Endothelial cell of umbilical vein (primary cell): Measurements from ENCODE around the gene THTPA. TPM values are rescaled to one million over a fixed set of nuclear protein-coding genes. Genes with fewer than 3 reads are reported as not detected.

Source experiments
- BruUV-seq: library from RNA; stranded (reverse); fragments of 400-500 nt; replicated peaks from 2 replicates; lab custom pipeline; 2021; lab: Mats Ljungman, UMichigan
- CTCF ChIA-PET: fragments of 300-600, 350-600 bp; sonication (Branson Sonifier 250); formaldehyde crosslinking; loops from one replicate; lab custom pipeline; 2021; ENCODE audit warnings: antibody characterized with exemption, inconsistent platforms; lab: Charles Lee
- POLR2A ChIA-PET: fragments of 300-600, 350-600 bp; sonication (Branson Sonifier 250); formaldehyde crosslinking; loops from one replicate; lab custom pipeline; 2021; ENCODE audit warnings: antibody characterized with exemption, inconsistent platforms; lab: Charles Lee
- DNase-seq: peaks from one replicate; pipeline ENCODE4 v3.0.0-alpha.2; 2011; ENCODE audit warnings: low read depth, low spot score
- FAIRE-seq: peaks from 2 replicates; lab custom pipeline; 2011; peaks lifted over from hg19 to GRCh38; lab: Jason Lieb, UNC
- H2AFZ ChIP-seq: 2 replicates; pipeline ENCODE4 v1.6.0; 2012; ENCODE audit warnings: low read depth, low read length, control low read depth, inconsistent platforms
- H3K27ac ChIP-seq: 2 replicates; pipeline ENCODE4 v1.5.1; 2011; ENCODE audit warnings: low read depth, mild to moderate bottlenecking, control low read depth, low read length, moderate library complexity; ENCODE audit not compliant: insufficient read depth
- H3K27me3 ChIP-seq, 2 experiments: 2 replicates each; pipeline versions ENCODE4 v1.6.0 to v1.6.1; 2011; ENCODE audit warnings: low read length in 2 of 2, mixed read lengths in 1 of 2; ENCODE audit not compliant: control insufficient read depth in 2 of 2, insufficient read depth in 2 of 2
- H3K36me3 ChIP-seq, 2 experiments: 2 replicates in 1 of 2; 3 replicates in 1 of 2; pipeline ENCODE4 v1.5.1; 2011; ENCODE audit warnings: low read length in 2 of 2, mild to moderate bottlenecking in 1 of 2, moderate library complexity in 1 of 2; ENCODE audit not compliant: control insufficient read depth in 2 of 2, insufficient read depth in 2 of 2; ENCODE audit errors: extremely low read depth in 1 of 2
- H3K4me1 ChIP-seq: 3 replicates; pipeline ENCODE4 v1.5.1; 2011; ENCODE audit warnings: mild to moderate bottlenecking, low read length; ENCODE audit not compliant: control insufficient read depth, insufficient read depth; ENCODE audit errors: extremely low read depth
- H3K4me2 ChIP-seq: 2 replicates; pipeline ENCODE4 v1.6.1; 2011; ENCODE audit warnings: low read length, control low read depth, mixed read lengths; ENCODE audit not compliant: insufficient read depth
- H3K4me3 ChIP-seq, 3 experiments: fragments of 200-600 bp in 1 of 3; sonication (generic), shearing (Covaris generic) in 1 of 3; replicated peaks in 1 of 3; 2 replicates each; pipeline ENCODE4 v1.5.1; 2011 to 2016; ENCODE audit warnings: control low read depth in 3 of 3, low read length in 3 of 3, mild to moderate bottlenecking in 2 of 3, inconsistent platforms in 1 of 3, low read depth in 1 of 3, moderate library complexity in 1 of 3; ENCODE audit not compliant: insufficient read depth in 1 of 3
- H3K79me2 ChIP-seq: 2 replicates; pipeline ENCODE4 v1.6.0; 2012; ENCODE audit warnings: low read length, inconsistent platforms; ENCODE audit not compliant: control insufficient read depth, insufficient read depth
- H3K9ac ChIP-seq: replicated peaks from 2 replicates; pipeline ENCODE3; 2011; ENCODE audit warnings: low read length, control low read depth; ENCODE audit not compliant: insufficient read depth; ENCODE audit errors: extremely low read depth
- H3K9me1 ChIP-seq: replicated peaks from 3 replicates; pipeline ENCODE4 v1.6.0; 2011; ENCODE audit warnings: mild to moderate bottlenecking, low read length; ENCODE audit not compliant: control insufficient read depth, insufficient read depth; ENCODE audit errors: extremely low read depth
- H3K9me3 ChIP-seq: replicated peaks from 2 replicates; pipeline ENCODE4 v1.5.1; 2012; ENCODE audit warnings: low read length, inconsistent platforms; ENCODE audit not compliant: control insufficient read depth, insufficient read depth
- H4K20me1 ChIP-seq: replicated peaks from 2 replicates; pipeline ENCODE3; 2011; ENCODE audit warnings: mild to moderate bottlenecking, low read length; ENCODE audit not compliant: control insufficient read depth, insufficient read depth; ENCODE audit errors: extremely low read depth
- EZH2 ChIP-seq: IDR thresholded peaks from 2 replicates; pipeline ENCODE4 v1.6.1; 2012; ENCODE audit warnings: borderline replicate concordance, low read depth, mild to moderate bottlenecking, moderate library complexity, low read length, inconsistent platforms; ENCODE audit not compliant: severe bottlenecking
- GATA2 ChIP-seq: IDR thresholded peaks from 2 replicates; pipeline ENCODE4 v1.7.0; 2011; ENCODE audit warnings: low read depth, mild to moderate bottlenecking, moderate library complexity, mixed read lengths, low read length; ENCODE audit not compliant: insufficient read length, insufficient read depth
- JUN ChIP-seq: IDR thresholded peaks from 2 replicates; pipeline ENCODE4 v1.6.1; 2011; ENCODE audit warnings: borderline replicate concordance, low read depth; ENCODE audit not compliant: insufficient read length, insufficient read depth
- MAX ChIP-seq: IDR thresholded peaks from 2 replicates; pipeline ENCODE4 v1.6.1; 2011; ENCODE audit not compliant: insufficient read depth, insufficient read length
- MYC ChIP-seq: IDR thresholded peaks from one replicate; pipeline ENCODE4 v1.6.1; 2011; ENCODE audit warnings: mild to moderate bottlenecking, low read depth, low read length
- POLR2A ChIP-seq: IDR thresholded peaks from 2 replicates; pipeline ENCODE4 v1.6.1; 2012; ENCODE audit warnings: low read depth, mild to moderate bottlenecking, control low read depth, low read length
- POLR2AphosphoS5 ChIP-seq: IDR thresholded peaks from 2 replicates; pipeline ENCODE4 v1.6.1; 2012; ENCODE audit warnings: low read depth, mild to moderate bottlenecking, control low read depth, low read length, moderate library complexity; ENCODE audit not compliant: insufficient read depth
- dilution Hi-C: fragments of 300-500 bp; cut with MboI; formaldehyde crosslinking; loops from one replicate; pipeline ENCODE4 v1.15.0; 2019; ENCODE audit warnings: low sequenced_read_pairs; ENCODE audit not compliant: extremely low pct_ligation_motif_present
- intact Hi-C: fragments of 100-400 bp; cut with micrococcal nuclease; formaldehyde crosslinking; loops from one replicate; pipeline ENCODE4 v1.10.0; 2022
- polyA plus RNA-seq, 4 experiments: library from polyadenylated mRNA; depleted of rRNA in 3 of 4; stranded (reverse) in 3 of 4; unstranded in 1 of 4; fragments of >200 nt; gene quantifications; 2 replicates each; pipeline versions ENCODE4 v1.2.1 to v1.2.3, GENCODE V29; 2011 to 2012; ENCODE audit warnings: missing spikeins in 1 of 4
- total RNA-seq: library from RNA; stranded (reverse); gene quantifications from 2 replicates; pipeline ENCODE4 v1.2.3, GENCODE V29; 2021
- TF ChIP-seq, protein P1 (sequence below), 2 donors: IDR thresholded peaks; 1 replicate in 1 of 2; 2 replicates in 1 of 2; pipeline ENCODE4 v1.5.1; 2011; ENCODE audit warnings: low read length in 2 of 2, mild to moderate bottlenecking in 2 of 2, moderate library complexity in 2 of 2, control low read depth in 1 of 2, inconsistent platforms in 1 of 2, low read depth in 1 of 2; ENCODE audit not compliant: insufficient read depth in 1 of 2; ENCODE audit errors: extremely low read depth in 1 of 2

THTPA gene
- total and polyA plus RNA-seq, 2 donors (not counting 3 experiments of a cell fraction or from before 2014, with no cell fraction given) = 10.8 to 12.5 TPM

- TF ChIP-seq JUN (no peak), EZH2 (no peak)
- Histone ChIP-seq H3K9me3 (no peaks in the 10 kb centered on the region), H3K79me2 (no peaks in the 10 kb centered on the region), H2AFZ (no peak overlapping the region), H3K9ac (no peak overlapping the region), H3K4me1 (no peaks in the 10 kb centered on the region), H3K36me3 (no peaks in the 10 kb centered on the region), H3K27ac (no peak overlapping the region), H3K4me2 (no peak overlapping the region), H3K27me3 (no peaks in the 10 kb centered on the region), H3K9me1 (no peaks in the 10 kb centered on the region), H4K20me1 (no peaks in the 10 kb centered on the region), H3K4me3 (no peak overlapping the region)
- ChIA-PET POLR2A (no interaction called here), CTCF (interaction anchor here (1.0 to 1.2 kb wide), 2 partner anchors 29 to 52 kb away, joined by 3 to 5 read pairs; no protein-coding TSS in a partner anchor)
- no peak for FAIRE-seq
- no TSS peak for BruUV-seq
- DNase-seq = no peak
- dilution Hi-C loops = no loop called here
- intact Hi-C loops = no loop called here
Observed at GRCh38 chr14:23530375-23531055, 25.6 kb upstream of the THTPA start.

DNA sequence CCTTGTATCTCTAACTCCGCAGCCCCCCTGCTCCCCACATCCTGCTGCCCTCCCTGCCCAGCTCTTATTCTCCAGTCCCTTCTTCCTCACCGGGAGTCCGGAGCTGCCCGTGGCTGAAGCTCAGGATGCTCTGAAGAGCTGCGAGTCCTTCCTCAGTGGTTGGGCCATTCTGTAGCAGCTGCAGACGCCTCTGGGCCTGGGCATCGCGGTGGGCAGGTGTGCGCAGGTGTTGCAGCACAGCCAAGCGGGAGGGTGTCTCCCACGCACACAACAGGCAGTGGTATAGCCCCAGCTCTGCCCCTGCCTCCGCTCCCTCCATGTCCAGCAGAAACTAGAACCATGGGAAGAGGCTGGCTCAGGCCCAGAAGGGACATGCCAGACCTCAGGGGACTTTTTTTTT, 24.7 kb upstream of the THTPA start:
- Histone ChIP-seq H3K79me2 (no peaks in the 10 kb centered on the region), H3K4me3 (no peak overlapping the region), H4K20me1 (no peaks in the 10 kb centered on the region), H3K27ac (no peak overlapping the region), H3K36me3 (no peaks in the 10 kb centered on the region), H3K27me3 (no peaks in the 10 kb centered on the region), H3K4me2 (no peak overlapping the region), H3K9me3 (no peaks in the 10 kb centered on the region), H3K9ac (no peak overlapping the region), H3K4me1 (no peaks in the 10 kb centered on the region), H2AFZ (no peak overlapping the region), H3K9me1 (no peaks in the 10 kb centered on the region)
- intact Hi-C loops (no loop called here), dilution Hi-C loops (no loop called here)
- FAIRE-seq (no peak), DNase-seq (no peak)
- CTCF ChIA-PET = interaction anchor here (1.0 kb wide), 1 partner anchor 28 kb away, joined by 5 read pairs; no protein-coding TSS in a partner anchor
- POLR2A ChIA-PET = no interaction called here
- BruUV-seq = no TSS peak
- no peak for TF ChIP-seq GATA2
- no peak for TF ChIP-seq MAX
- no peak for TF ChIP-seq POLR2A
- no peak for TF ChIP-seq MYC
- TF ChIP-seq, protein P1, sequence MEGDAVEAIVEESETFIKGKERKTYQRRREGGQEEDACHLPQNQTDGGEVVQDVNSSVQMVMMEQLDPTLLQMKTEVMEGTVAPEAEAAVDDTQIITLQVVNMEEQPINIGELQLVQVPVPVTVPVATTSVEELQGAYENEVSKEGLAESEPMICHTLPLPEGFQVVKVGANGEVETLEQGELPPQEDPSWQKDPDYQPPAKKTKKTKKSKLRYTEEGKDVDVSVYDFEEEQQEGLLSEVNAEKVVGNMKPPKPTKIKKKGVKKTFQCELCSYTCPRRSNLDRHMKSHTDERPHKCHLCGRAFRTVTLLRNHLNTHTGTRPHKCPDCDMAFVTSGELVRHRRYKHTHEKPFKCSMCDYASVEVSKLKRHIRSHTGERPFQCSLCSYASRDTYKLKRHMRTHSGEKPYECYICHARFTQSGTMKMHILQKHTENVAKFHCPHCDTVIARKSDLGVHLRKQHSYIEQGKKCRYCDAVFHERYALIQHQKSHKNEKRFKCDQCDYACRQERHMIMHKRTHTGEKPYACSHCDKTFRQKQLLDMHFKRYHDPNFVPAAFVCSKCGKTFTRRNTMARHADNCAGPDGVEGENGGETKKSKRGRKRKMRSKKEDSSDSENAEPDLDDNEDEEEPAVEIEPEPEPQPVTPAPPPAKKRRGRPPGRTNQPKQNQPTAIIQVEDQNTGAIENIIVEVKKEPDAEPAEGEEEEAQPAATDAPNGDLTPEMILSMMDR (IDR thresholded peaks at IDR 0.05; ENCODE audit: extremely low read depth in 1 of 2, insufficient read depth in 1 of 2, low read depth in 1 of 2, low read length in 2 of 2) = no peak
- TF ChIP-seq POLR2AphosphoS5 = no peak
